Stomach (tissue), 9 donors: ENCODE data around the gene IFT57. TPM values are rescaled to one million over a fixed set of nuclear protein-coding genes. Genes with fewer than 3 reads are reported as not detected.

Experiments used
- DNase-seq, 2 donors: peaks; one replicate each; pipeline versions ENCODE4 v3.0.0 to v3.0.0-alpha.2; 2013 to 2019
- H3K27ac ChIP-seq, 5 donors: fragments of 200-600 bp in 4 of 5; sonication (generic) in 4 of 5; one replicate each; pipeline ENCODE4 v1.5.1; 2013 to 2019; ENCODE audit warnings: mild to moderate bottlenecking in 1 of 5, moderate library complexity in 1 of 5
- H3K27me3 ChIP-seq, 3 donors: fragments of 200-600 bp; sonication (generic); one replicate each; pipeline ENCODE4 v1.5.1; 2017 to 2019; ENCODE audit warnings: mixed run types in 1 of 3
- H3K36me3 ChIP-seq, 4 donors: fragments of 200-600 bp; sonication (generic); 1 replicate in 3 of 4; 2 replicates in 1 of 4; pipeline ENCODE4 v1.5.1; 2016 to 2019
- H3K4me1 ChIP-seq, 4 donors: fragments of 200-600 bp; sonication (generic); one replicate each; pipeline ENCODE4 v1.5.1; 2016 to 2019
- H3K4me3 ChIP-seq, 4 donors: fragments of 200-600 bp; sonication (generic) in 3 of 4; one replicate each; pipeline ENCODE4 v1.5.1; 2016 to 2019; ENCODE audit warnings: mild to moderate bottlenecking in 1 of 4
- H3K9me3 ChIP-seq, 4 donors: fragments of 200-600 bp; sonication (generic); one replicate each; pipeline ENCODE4 v1.5.1; 2016 to 2019
- EP300 ChIP-seq: sonication (generic); formaldehyde crosslinking; IDR thresholded peaks from one replicate; pipeline ENCODE4 v1.6.1; 2017; ENCODE audit warnings: antibody characterized with exemption
- POLR2A ChIP-seq, 4 donors: fragments of 450-650 bp; IDR thresholded peaks; one replicate each; pipeline ENCODE4 v1.6.1; 2016; ENCODE audit warnings: antibody characterized with exemption in 4 of 4, control low read depth in 2 of 4, mild to moderate bottlenecking in 1 of 4, moderate library complexity in 1 of 4
- POLR2AphosphoS5 ChIP-seq, 3 donors: sonication (generic); formaldehyde crosslinking; IDR thresholded peaks; one replicate each; pipeline ENCODE4 v1.6.1; 2016; ENCODE audit warnings: antibody characterized with exemption in 3 of 3
- WGBS, 5 donors: extraction: QIAGEN DNeasy Blood & Tissue Kit in 3 of 5; methylation state at CpG; one replicate each; pipeline versions ENCODE4 v1.1.5 to v1.1.7; 2013 to 2018; 5-methylcytosine and 5-hydroxymethylcytosine counted together
- intact Hi-C: fragments of 100-400 bp; cut with DNase I; formaldehyde crosslinking; loops from one replicate; pipeline ENCODE4 v1.15.1; 2023; ENCODE audit warnings: low total_unique reads
- polyA plus RNA-seq, 3 donors: library from polyadenylated mRNA; stranded (reverse); fragments of 200-250 nt; gene quantifications; one replicate each; pipeline ENCODE4 v1.2.3, GENCODE V29; 2013
- total RNA-seq, 5 donors: library from RNA; depleted of rRNA; stranded (reverse); fragments of >200 nt; gene quantifications; one replicate each; pipeline versions ENCODE4 v1.1.0 to v1.2.3, GENCODE V29; 2014 to 2016
- TF ChIP-seq, protein P1 (sequence below), 7 experiments: fragments of 450-650 bp in 4 of 7; fragments of 200-600 bp in 3 of 7; sonication (generic) in 3 of 7; IDR thresholded peaks; one replicate each; pipeline ENCODE4 v1.5.1; 2016 to 2019; ENCODE audit warnings: antibody characterized with exemption in 7 of 7, control low read depth in 2 of 7, mild to moderate bottlenecking in 1 of 7
- donor health status: healthy with polysubstance abuse.
- donor health status: Bipolar disorder and iron deficiency.
- donor health status: healthy.

Gene IFT57
- total and polyA plus RNA-seq, 8 donors, result 15.6 to 118 (median 36.7) TPM

DNA sequence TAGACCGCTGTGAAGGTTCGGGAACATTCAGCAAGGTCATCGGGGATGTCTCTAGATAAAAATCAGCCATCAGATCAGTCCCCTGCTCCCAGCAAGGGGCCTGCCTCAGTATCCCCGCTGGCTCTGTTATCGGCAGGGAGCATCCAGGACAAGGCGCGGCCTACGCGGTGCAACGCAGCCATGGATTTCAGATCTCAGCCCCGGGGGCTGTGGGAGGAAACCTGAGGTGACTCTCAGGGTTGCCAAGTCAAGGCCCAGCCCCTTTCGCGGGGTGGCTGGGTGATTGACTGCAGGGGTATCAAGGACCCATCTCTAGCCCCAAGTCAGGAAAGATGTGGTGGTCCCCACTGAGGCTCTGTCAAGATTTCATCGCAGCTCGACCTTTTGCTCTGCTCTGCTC, 108.2 kb downstream of the IFT57 start:
- no peak overlapping the region for H3K27ac ChIP-seq
- H3K27me3 ChIP-seq, result no peaks in the 10 kb centered on the region
- H3K9me3 ChIP-seq, result no peaks in the 10 kb centered on the region
- TF ChIP-seq POLR2AphosphoS5 (IDR thresholded peaks at IDR 0.05) (no peak), EP300 (no peak), POLR2A (IDR thresholded peaks at IDR 0.05) (no peak)
- TF ChIP-seq, protein P1, sequence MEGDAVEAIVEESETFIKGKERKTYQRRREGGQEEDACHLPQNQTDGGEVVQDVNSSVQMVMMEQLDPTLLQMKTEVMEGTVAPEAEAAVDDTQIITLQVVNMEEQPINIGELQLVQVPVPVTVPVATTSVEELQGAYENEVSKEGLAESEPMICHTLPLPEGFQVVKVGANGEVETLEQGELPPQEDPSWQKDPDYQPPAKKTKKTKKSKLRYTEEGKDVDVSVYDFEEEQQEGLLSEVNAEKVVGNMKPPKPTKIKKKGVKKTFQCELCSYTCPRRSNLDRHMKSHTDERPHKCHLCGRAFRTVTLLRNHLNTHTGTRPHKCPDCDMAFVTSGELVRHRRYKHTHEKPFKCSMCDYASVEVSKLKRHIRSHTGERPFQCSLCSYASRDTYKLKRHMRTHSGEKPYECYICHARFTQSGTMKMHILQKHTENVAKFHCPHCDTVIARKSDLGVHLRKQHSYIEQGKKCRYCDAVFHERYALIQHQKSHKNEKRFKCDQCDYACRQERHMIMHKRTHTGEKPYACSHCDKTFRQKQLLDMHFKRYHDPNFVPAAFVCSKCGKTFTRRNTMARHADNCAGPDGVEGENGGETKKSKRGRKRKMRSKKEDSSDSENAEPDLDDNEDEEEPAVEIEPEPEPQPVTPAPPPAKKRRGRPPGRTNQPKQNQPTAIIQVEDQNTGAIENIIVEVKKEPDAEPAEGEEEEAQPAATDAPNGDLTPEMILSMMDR (IDR thresholded peaks at IDR 0.05), result no peak
- intact Hi-C loops, result no loop called here
- no peak for DNase-seq
- WGBS, 5 donors, result 91 to 97% (median 94%) methylated on average over 15 of the region's 15 CpGs
- no peak overlapping the region for H3K4me3 ChIP-seq
- H3K36me3 ChIP-seq, result no peaks in the 10 kb centered on the region
- no peaks in the 10 kb centered on the region for H3K4me1 ChIP-seq

DNA sequence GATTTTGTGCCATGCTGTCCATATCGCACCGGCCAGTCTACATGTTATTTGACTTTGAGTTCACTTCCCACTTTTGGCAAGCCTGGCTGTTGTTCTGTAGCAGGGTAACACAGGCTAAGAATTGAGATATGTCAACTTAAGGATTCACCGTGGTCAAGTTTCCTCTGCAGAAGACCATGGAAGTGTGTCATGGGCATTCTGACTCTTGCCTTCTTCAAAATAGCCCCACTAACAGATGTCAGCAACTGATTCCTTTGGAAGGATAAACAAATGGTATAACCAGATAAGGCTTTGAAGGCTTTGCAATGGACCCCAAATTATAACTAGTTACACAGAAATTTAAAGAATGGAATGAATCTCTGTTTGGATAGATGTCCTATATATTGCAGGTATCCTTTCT, 111.3 kb downstream of the IFT57 start:
- no peak overlapping the region for H3K27ac ChIP-seq
- no peak overlapping the region for H3K4me3 ChIP-seq
- no peaks in the 10 kb centered on the region for H3K4me1 ChIP-seq
- no peaks in the 10 kb centered on the region for H3K36me3 ChIP-seq
- no peaks in the 10 kb centered on the region for H3K9me3 ChIP-seq
- 78 to 97% (median 93%) methylated on average over 3 of the region's 3 CpGs for WGBS, 5 donors
- intact Hi-C loops, result no loop called here
- H3K27me3 ChIP-seq, result no peaks in the 10 kb centered on the region
- TF ChIP-seq POLR2AphosphoS5 (IDR thresholded peaks at IDR 0.05) (no peak), POLR2A (IDR thresholded peaks at IDR 0.05) (no peak), EP300 (no peak)
- TF ChIP-seq, protein P1 (IDR thresholded peaks at IDR 0.05), result no peak
- no peak for DNase-seq

Other genes with a start within 250 kb of the IFT57 start
- 100 to 1,000 TPM in 3 of 5 donors, 10 to 100 TPM in 2; 15.9 to 154 (median 101) TPM for gene CD47, start 131.4 kb downstream of the IFT57 start, total RNA-seq
- gene CD47, start 131.4 kb downstream of the IFT57 start, polyA plus RNA-seq, result 10 to 100 TPM; 35.9 to 92.6 (median 67.2) TPM
- 10 to 100 TPM in 2 of 5 donors, 1 to 10 TPM in 1, under 1 TPM in 1, not detected in 1; 0.87 to 18.8 (median 9.6) TPM for gene HHLA2, start 74.1 kb upstream of the IFT57 start, total RNA-seq
- gene HHLA2, start 74.1 kb upstream of the IFT57 start, polyA plus RNA-seq, result 1 to 10 TPM in 2 of 3 donors, under 1 TPM in 1; 0.23 to 2.7 (median 1.2) TPM